GM18508 (cell line): ENCODE measurements around the gene ZNF438.

Source experiments
- ATAC-seq: cut with Tn5 transposase; IDR thresholded peaks from one replicate; pipeline ENCODE4 v1.9.1; 2021; ENCODE audit warnings: moderate number of reproducible peaks; ENCODE audit not compliant: insufficient read depth, unreplicated experiment

The ZNF438 gene

GRCh38 chr10:30833628-30833970 is 198.1 kb downstream of the ZNF438 start:
- ATAC-seq, result no peak

DNA sequence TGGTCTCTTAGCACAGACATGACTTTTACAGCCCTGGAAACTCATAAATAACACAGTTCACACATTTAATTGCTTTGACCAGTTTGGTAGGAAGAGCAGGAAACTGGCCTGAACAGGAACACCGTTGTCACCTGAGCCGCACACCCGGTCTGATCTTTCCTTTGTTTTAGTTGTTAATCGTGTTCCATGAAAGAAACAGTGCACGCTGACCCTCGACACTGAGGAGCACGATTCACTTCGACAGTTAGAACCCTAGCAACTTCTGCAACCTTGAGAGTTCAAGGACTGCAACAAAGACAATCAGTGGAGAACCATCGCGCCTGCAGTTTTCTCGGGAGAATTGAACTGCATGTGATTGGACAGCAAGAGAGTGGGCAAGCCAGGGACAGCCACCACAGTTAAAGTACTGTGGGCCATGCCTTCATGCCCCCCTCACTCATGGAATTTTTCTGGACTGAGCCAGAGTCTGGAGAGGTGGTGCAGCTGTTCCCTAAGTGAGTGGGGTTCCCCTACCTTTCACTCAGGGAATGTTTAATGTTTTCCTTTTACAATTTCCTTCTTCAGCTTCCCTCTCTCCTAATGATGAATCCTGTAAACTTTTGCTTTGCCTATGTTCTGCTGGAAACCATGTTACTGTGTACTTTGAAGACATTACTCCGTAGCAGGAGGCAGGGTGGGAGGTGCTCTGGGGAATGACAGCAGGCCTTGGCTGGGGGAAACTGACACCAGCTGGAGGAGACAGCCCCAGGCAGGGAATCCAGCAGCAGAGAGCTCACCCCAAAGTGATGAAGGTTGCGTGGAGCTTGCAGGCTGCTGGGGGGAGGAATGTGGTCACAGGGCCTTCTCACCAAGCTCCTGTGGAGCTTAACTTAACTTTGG is 198.7 kb downstream of the ZNF438 start:
- no peak for ATAC-seq

DNA sequence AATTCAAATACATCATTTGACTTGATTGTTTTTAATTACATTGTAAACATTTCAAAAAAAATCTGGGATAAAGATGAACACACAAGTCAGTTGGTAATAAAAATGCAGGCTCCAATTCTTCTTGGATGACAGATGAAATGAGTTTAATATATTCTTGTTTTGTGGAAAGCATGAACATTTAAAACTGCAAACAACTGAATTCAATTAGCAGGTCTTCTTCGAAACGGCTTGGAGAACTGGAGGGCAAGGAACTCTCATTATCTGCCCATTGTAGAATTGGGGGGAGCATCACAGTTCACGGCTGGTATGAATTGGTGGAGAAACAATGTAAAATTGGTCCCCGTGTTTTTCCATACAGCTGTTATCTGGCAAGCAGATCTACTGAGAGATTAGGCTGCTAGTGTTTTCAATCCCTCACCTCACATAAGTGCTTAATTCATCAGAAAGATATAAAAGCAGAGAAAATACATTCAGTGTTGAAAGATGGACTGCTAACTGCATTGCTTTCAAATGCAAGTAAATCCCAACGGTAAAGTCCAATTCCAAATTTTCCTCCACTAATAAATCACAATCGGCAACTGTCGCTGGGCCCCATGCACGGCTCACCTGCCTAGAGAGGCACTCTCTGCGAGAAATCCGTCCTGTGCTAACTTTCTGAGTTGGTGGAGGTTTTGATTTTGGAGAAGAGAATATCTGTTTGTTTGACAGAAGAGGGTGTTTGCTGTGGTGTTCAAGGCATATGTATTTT is 199.5 kb downstream of the ZNF438 start:
- no peak for ATAC-seq

- no peak for ATAC-seq
Measured at GRCh38 chr10:30831426-30831825, 200.2 kb downstream of the ZNF438 start.

DNA sequence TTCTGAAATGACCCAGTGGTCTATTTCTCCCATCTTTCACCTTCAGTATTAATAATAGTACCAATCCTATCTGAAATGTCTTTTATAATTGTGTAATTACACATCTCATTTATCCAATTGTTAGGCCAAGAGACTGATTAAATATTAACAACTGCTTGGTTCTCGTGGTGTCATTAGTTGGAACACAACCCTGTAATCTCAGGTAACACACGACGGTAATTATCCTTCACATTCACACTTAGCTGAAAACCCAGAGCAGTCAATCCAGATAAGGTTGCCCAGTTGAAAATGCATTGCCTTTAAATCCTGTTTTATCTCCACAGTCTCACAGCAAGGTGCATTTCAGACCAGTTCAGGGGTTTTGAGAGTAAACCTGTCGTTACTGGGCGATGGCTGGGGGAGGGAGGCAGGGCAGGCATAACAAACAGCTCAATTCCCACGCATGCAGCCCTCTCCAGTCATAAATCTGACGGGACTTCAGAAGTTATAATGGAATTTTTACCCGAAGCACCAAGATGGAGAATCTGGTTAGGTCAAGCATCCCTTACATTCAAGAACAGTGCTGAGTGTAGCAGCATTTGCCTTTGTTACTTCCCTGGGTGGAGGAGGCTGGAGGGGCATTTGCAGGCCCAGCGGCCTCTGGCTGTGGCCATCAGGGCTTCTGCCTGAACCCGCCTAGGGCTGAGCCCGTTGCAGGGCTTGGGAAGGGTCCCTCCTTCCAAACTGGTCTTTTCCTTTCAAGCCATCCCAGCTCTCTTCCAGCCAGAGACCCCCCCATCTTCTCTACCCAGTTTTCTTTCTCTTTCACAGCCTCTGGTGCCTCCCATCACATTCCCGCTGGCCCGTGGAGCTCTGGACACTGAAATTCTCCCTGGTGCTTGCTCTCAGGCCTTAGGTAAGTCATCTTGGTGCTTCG is 201.1 kb downstream of the ZNF438 start:
- no peak for ATAC-seq

- no peak for ATAC-seq
Measured at GRCh38 chr10:30829901-30830300, 201.8 kb downstream of the ZNF438 start.

- no peak for ATAC-seq
Measured at GRCh38 chr10:30828680-30829079, 203.0 kb downstream of the ZNF438 start.

- ATAC-seq, result no peak
Measured at GRCh38 chr10:30828164-30828563, 203.5 kb downstream of the ZNF438 start.

DNA sequence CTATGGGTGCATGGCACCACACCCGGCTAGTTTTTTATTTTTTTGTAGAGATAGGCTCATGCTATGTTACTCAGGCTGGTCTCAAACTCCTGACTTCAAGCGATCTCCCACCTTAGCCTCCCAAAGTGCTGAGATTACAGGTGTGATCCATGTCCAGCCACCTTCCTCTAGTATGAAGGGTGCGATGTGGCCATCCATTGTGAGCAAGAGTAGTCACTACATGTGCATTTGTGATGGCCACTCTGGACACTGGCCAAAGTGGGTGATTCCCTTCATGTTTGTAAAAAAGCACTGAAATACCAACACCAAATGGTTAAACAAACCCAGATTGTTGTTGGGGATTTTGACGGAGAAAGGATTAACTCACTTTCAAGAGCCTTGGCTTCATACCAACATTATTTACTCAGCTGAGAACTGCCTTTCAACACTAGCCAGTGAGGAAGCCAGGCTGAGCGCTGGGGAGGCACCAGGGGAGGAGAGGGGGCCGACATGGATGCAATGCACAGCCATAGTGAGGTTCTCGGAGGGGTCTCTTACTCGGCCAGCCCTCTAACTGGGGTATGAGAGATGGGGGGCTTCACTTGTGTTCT is 204.0 kb downstream of the ZNF438 start:
- no peak for ATAC-seq

DNA sequence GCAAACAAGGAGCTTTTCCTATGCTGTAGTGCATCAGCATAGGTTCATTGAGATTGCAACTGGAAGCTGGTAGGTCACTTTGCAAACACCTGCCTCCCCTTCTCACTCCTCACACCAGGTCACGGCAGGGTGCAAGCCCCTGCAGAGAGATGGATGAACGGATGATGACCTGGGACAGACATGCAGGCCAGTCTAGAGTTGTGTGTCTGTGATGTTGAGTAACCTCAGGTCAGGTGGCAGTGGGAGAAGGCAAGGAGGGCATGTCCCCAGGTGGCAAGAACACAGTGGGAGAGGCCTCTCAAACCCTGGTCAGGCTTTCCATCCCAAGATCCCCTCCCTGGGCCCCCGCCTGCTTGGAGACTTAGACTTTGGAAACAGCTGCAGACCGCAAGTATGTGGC is 205.0 kb downstream of the ZNF438 start:
- ATAC-seq, result no peak

GRCh38 chr10:30825495-30825894 is 206.2 kb downstream of the ZNF438 start:
- no peak for ATAC-seq

- no peak for ATAC-seq
Measured at GRCh38 chr10:30825022-30825421, 206.6 kb downstream of the ZNF438 start.

GRCh38 chr10:30823651-30824050 is 208.0 kb downstream of the ZNF438 start:
- ATAC-seq, result no peak

- no peak for ATAC-seq
Measured at GRCh38 chr10:30822693-30823465, 208.8 kb downstream of the ZNF438 start.

GRCh38 chr10:30821994-30822692 is 209.5 kb downstream of the ZNF438 start:
- no peak for ATAC-seq

DNA sequence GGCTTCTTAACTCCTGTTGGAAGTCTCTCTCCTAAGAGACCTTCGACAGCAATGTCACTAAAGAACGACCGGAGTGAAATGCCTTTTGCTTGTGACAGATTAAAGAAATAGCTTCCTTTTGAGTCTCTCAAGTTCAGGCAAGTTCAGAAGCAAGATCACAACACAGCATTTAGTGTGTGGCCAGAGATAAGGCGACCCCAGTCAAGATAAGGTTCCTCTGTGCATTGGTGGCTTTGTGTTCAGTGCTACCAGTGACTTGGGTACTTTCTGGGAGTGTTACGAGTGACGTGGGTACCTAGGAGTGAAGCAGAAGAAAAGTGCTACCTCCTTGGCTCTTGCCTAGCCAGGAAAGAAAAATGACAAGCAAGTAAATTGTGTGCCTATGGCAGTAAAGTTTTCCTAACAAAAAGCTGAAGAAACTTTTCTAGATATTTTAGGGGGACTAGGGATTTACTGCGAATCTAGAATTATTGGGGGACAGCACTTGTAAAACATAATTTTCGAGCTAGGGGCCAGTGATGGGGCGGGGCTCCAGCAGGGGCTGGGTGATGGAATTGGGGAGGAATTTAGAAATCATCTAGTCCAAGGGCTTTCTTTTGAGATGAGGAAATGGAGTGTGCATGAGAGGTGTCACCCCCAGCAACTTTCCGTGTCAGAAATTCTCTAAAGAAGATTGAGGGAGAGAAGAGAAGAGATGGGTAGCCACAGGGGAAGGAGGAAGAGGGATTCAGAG is 210.2 kb downstream of the ZNF438 start:
- ATAC-seq, result no peak

- no peak for ATAC-seq
Measured at GRCh38 chr10:30820261-30820991, 211.2 kb downstream of the ZNF438 start.
